Measurements from ENCODE around the gene MAP4K4. TPM values are rescaled to one million over a fixed set of nuclear protein-coding genes. Genes with fewer than 3 reads are reported as not detected.

The MAP4K4 gene
- polyA plus RNA-seq, 1 donor (not counting 4 experiments of a cell fraction or from before 2014, with no cell fraction given) = 84.1 TPM

DNA sequence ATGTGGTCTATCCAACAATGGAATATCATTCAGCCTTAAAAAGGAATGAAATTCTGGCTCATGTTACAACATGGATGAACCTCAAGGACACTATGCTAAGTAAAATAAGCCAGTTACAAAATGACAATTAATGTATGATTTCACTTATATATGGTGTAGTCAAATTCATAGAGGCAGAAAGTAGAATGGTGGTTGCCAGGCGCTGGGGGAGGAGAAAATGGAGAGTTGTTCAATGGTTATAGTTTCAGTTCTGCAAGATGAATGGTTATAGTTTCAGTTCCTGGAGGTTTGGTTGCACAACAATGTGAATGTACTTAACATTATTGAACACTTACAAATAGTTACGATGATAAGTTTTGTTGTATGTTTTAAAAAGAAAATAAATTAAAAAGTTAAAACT, 215.0 kb downstream of the MAP4K4 start:
- H3K9me1 ChIP-seq (ENCODE audit: control insufficient read depth, extremely low read depth, insufficient read depth, low read length) = no peaks in the 10 kb centered on the region
- H4K20me1 ChIP-seq (ENCODE audit: control insufficient read depth, extremely low read depth, insufficient read depth, low read length) = no peaks in the 10 kb centered on the region
- H3K9me3 ChIP-seq (ENCODE audit: control insufficient read depth, low read depth, low read length) = no peaks in the 10 kb centered on the region
- TF ChIP-seq, protein P1, sequence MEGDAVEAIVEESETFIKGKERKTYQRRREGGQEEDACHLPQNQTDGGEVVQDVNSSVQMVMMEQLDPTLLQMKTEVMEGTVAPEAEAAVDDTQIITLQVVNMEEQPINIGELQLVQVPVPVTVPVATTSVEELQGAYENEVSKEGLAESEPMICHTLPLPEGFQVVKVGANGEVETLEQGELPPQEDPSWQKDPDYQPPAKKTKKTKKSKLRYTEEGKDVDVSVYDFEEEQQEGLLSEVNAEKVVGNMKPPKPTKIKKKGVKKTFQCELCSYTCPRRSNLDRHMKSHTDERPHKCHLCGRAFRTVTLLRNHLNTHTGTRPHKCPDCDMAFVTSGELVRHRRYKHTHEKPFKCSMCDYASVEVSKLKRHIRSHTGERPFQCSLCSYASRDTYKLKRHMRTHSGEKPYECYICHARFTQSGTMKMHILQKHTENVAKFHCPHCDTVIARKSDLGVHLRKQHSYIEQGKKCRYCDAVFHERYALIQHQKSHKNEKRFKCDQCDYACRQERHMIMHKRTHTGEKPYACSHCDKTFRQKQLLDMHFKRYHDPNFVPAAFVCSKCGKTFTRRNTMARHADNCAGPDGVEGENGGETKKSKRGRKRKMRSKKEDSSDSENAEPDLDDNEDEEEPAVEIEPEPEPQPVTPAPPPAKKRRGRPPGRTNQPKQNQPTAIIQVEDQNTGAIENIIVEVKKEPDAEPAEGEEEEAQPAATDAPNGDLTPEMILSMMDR (optimal IDR thresholded peaks at IDR 0.05 in 1 of 3, IDR thresholded peaks at IDR 0.05 in 1 of 3, conservative IDR thresholded peaks at IDR 0.05 in 1 of 3; ENCODE audit: extremely low read depth in 1 of 3, insufficient read depth in 2 of 3, low read length in 3 of 3) = no peak
- no peaks in the 10 kb centered on the region for H3K79me2 ChIP-seq (ENCODE audit: control insufficient read depth, insufficient read depth, low read length)
- no peak for FAIRE-seq
- H3K27ac ChIP-seq (ENCODE audit: control insufficient read depth, insufficient read depth, low read length) = no peak overlapping the region
- H3K4me3 ChIP-seq (ENCODE audit: control insufficient read depth in 2 of 3, extremely low read depth in 1 of 3, insufficient read depth in 2 of 3, low read depth in 1 of 3, low read length in 3 of 3) = no peak overlapping the region
- no peaks in the 10 kb centered on the region for H3K4me1 ChIP-seq (ENCODE audit: control insufficient read depth, extremely low read depth, insufficient read depth, low read length)
- no peak overlapping the region for H3K9ac ChIP-seq (ENCODE audit: control insufficient read depth, extremely low read depth, insufficient read depth, low read length)
- dilution Hi-C loops (cut with MboI; ENCODE audit: extremely low pct_ligation_motif_present, low sequenced_read_pairs) = no loop called here
- H2AFZ ChIP-seq (ENCODE audit: control insufficient read depth, low read length) = no peak overlapping the region
- no peaks in the 10 kb centered on the region for H3K36me3 ChIP-seq (ENCODE audit: control insufficient read depth in 2 of 2, extremely low read depth in 1 of 2, insufficient read depth in 2 of 2, low read length in 2 of 2)
- no peak overlapping the region for H3K4me2 ChIP-seq (ENCODE audit: control insufficient read depth, extremely low read depth, insufficient read depth, low read depth, low read length)
- H3K27me3 ChIP-seq (ENCODE audit: control insufficient read depth, extremely low read depth, insufficient read depth, low read length) = no peaks in the 10 kb centered on the region
- DNase-seq (ENCODE audit: low read depth, low spot score) = no peak

DNA sequence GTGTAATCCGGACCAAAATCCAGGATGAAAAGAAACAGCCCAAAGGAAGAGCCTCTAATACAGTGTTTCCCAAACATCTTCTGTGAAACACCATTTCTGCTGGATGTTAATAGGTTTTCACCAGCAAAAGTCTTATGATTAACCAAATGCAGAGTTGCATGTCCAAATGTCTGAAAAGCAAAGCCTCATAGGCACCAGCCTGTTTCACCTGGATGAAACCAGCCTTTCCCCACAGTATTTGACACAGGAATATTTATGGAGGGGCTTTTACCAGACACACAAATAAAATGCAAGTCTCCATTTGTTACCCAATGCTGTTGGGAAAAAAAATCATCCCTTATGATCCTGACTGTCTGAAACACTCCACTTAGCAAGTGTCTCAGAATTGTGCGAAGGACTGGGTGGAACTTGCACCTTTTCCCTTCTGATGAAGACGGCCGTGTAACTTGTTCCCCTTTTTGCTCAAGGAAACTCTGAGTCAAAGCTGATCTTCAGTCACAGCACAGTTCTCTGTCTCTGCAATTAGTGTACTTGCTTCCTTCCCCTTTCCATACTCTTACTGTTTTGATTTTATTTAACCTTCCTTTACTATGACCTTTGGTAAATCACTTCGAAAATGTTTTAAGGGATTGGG, 223.9 kb downstream of the MAP4K4 start:
- H3K79me2 ChIP-seq (ENCODE audit: control insufficient read depth, insufficient read depth, low read length) = no peaks in the 10 kb centered on the region
- no peaks in the 10 kb centered on the region for H3K36me3 ChIP-seq (ENCODE audit: control insufficient read depth in 2 of 2, extremely low read depth in 1 of 2, insufficient read depth in 2 of 2, low read length in 2 of 2)
- H3K4me2 ChIP-seq (ENCODE audit: control insufficient read depth, extremely low read depth, insufficient read depth, low read depth, low read length) = no peak overlapping the region
- no peak overlapping the region for H3K27ac ChIP-seq (ENCODE audit: control insufficient read depth, insufficient read depth, low read length)
- no peak overlapping the region for H3K4me3 ChIP-seq (ENCODE audit: control insufficient read depth in 2 of 3, extremely low read depth in 1 of 3, insufficient read depth in 2 of 3, low read depth in 1 of 3, low read length in 3 of 3)
- DNase-seq (ENCODE audit: low read depth, low spot score) (no peak), FAIRE-seq (no peak)
- dilution Hi-C loops (cut with MboI; ENCODE audit: extremely low pct_ligation_motif_present, low sequenced_read_pairs) = no loop called here
- H3K9ac ChIP-seq (ENCODE audit: control insufficient read depth, extremely low read depth, insufficient read depth, low read length) = no peak overlapping the region
- TF ChIP-seq, protein P1 (optimal IDR thresholded peaks at IDR 0.05 in 1 of 3, IDR thresholded peaks at IDR 0.05 in 1 of 3, conservative IDR thresholded peaks at IDR 0.05 in 1 of 3; ENCODE audit: extremely low read depth in 1 of 3, insufficient read depth in 2 of 3, low read length in 3 of 3) = no peak
- no peak for TF ChIP-seq EZH2 (IDR thresholded peaks at IDR 0.05; ENCODE audit: low read length)
- no peak overlapping the region for H2AFZ ChIP-seq (ENCODE audit: control insufficient read depth, low read length)
- H3K9me1 ChIP-seq (ENCODE audit: control insufficient read depth, extremely low read depth, insufficient read depth, low read length) = no peaks in the 10 kb centered on the region
- no peaks in the 10 kb centered on the region for H3K4me1 ChIP-seq (ENCODE audit: control insufficient read depth, extremely low read depth, insufficient read depth, low read length)
- H4K20me1 ChIP-seq (ENCODE audit: control insufficient read depth, extremely low read depth, insufficient read depth, low read length) = no peaks in the 10 kb centered on the region
- H3K9me3 ChIP-seq (ENCODE audit: control insufficient read depth, low read depth, low read length) = peaks cover 3% of the 10 kb centered on the region
- H3K27me3 ChIP-seq (ENCODE audit: control insufficient read depth, extremely low read depth, insufficient read depth, low read length) = no peaks in the 10 kb centered on the region
